Gastroesophageal sphincter (tissue), 3 donors: ENCODE measurements around the gene TAF4.

Experiments used
- EP300 ChIP-seq: sonication (generic); formaldehyde crosslinking; IDR thresholded peaks from one replicate; pipeline ENCODE4 v1.6.1; 2017; ENCODE audit warnings: antibody characterized with exemption, mild to moderate bottlenecking
- POLR2A ChIP-seq, 2 donors: fragments of 450-650 bp; IDR thresholded peaks; one replicate each; pipeline ENCODE4 v1.6.1; 2017; ENCODE audit warnings: antibody characterized with exemption in 2 of 2, mild to moderate bottlenecking in 2 of 2, moderate library complexity in 1 of 2
- POLR2AphosphoS5 ChIP-seq: sonication (generic); formaldehyde crosslinking; IDR thresholded peaks from one replicate; pipeline ENCODE4 v1.6.1; 2017; ENCODE audit warnings: antibody characterized with exemption
- TF ChIP-seq, protein P1 (sequence below), 4 experiments: fragments of 200-600 bp in 2 of 4; fragments of 450-650 bp in 2 of 4; sonication (generic) in 1 of 4; IDR thresholded peaks; one replicate each; pipeline ENCODE4 v1.5.1; 2017 to 2019; ENCODE audit warnings: antibody characterized with exemption in 4 of 4, mild to moderate bottlenecking in 2 of 4, moderate library complexity in 2 of 4

DNA sequence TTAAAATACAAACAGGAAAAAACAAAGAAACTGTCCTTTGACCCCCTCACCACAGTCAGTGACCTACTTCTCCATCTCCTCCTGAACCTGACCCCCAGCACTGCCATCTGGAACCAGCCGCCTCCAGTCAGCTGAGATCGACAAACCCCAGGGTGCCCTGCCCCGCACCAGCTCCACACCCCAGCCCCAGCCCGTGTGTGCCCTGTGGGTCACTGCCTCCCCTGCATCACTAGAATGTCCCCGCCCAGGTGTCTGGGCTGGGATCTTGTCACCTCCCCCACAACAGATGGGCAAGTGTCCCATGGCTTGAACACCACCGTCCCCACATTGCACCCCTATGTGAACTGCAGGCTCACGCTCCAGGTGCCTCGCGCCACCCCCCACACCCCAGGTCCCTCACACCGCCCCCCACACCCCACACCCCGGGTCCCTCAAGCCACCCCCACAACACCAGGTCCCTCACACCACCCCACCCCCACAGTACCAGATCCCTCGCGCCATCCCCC is 13.3 kb downstream of the TAF4 start:
- TF ChIP-seq, protein P1, sequence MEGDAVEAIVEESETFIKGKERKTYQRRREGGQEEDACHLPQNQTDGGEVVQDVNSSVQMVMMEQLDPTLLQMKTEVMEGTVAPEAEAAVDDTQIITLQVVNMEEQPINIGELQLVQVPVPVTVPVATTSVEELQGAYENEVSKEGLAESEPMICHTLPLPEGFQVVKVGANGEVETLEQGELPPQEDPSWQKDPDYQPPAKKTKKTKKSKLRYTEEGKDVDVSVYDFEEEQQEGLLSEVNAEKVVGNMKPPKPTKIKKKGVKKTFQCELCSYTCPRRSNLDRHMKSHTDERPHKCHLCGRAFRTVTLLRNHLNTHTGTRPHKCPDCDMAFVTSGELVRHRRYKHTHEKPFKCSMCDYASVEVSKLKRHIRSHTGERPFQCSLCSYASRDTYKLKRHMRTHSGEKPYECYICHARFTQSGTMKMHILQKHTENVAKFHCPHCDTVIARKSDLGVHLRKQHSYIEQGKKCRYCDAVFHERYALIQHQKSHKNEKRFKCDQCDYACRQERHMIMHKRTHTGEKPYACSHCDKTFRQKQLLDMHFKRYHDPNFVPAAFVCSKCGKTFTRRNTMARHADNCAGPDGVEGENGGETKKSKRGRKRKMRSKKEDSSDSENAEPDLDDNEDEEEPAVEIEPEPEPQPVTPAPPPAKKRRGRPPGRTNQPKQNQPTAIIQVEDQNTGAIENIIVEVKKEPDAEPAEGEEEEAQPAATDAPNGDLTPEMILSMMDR (IDR thresholded peaks at IDR 0.05) = no peak
- no peak for TF ChIP-seq POLR2A (IDR thresholded peaks at IDR 0.05)
- no peak for TF ChIP-seq POLR2AphosphoS5
- no peak for TF ChIP-seq EP300
